GM18870 (cell line): ENCODE measurements around the gene KRT14.
"Not testable (repeated sequence)": the region's sequence is repeated elsewhere in the genome, so short reads cannot be mapped to it uniquely, and the experiment has no call there.

Experiments
- ATAC-seq: cut with Tn5 transposase; IDR thresholded peaks from one replicate; pipeline ENCODE4 v1.9.1; 2021; ENCODE audit warnings: moderate library complexity; ENCODE audit not compliant: unreplicated experiment

KRT14 gene

DNA sequence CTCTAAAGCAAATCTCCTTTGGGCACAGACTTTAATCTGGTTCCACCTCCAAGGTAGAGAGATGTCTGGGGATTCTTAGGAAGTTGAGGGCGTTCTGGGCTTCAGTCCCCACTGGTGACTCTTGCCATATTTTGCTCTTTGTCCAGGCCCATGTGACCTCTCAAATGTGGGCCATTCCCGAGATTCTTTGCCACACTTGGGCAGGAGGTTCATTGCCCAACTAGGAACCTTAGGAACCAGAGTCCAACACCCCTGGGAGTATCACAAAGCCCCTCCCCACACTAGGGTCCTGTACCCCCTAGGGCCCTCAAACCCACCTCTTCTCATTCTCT, 6.5 kb downstream of the KRT14 start:
- no peak for ATAC-seq

DNA sequence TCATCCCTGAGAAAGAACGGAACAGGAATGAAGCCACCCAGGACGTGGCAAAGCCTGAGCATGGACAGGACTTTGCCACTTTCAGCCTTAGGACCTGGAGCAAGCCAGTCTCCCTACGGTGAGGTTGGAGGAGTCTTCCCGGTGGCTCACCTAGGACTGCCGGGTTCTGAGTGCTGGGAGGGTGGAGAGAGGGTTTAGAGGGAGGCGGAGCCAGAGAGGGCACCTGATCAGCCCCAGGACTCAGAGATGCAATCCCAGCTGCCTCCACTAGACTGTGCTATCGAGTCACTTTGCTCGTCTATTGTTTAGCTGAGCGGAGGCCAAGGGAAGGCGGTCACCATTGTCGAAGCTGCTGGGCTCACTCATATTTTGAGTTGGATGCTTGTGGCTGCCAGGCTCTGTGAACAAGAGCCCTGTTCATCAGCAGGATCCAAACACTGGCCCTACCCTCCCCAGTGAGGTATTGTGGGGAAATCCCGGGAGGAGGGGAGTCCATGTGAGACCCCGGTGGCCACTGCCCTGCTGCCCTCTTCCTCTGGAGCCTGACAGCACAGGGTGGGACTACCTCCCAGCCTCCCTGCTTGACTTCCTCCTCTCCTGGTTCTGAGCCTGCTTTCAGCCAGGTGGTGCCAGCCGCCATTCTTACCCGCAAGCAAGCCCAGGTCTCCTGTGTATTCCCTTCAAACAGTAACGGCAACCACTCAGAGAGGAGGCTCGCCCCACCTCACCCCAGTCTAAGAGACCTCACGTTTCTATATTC, 7.0 kb downstream of the KRT14 start:
- ATAC-seq, result no peak

DNA sequence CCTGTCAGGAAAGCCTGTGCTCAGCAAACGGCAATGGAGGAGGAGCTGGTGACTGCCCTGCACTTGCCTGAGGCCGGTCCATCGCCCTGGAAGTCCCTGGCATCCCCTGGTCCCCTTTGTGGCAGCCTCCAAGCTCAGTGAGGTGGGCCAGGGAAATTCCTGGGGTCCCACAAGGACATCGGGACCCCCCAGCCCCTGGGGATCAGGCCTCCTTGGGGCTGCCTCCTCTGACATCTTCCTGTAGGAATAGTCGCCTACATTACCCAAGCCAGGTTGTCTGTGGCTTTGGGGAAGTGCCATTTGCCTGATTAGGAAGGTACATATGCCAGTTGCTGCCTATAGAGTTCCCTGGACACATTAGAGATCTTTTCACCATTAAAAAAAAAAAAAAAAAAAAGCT, 7.7 kb downstream of the KRT14 start:
- ATAC-seq, result no peak

DNA sequence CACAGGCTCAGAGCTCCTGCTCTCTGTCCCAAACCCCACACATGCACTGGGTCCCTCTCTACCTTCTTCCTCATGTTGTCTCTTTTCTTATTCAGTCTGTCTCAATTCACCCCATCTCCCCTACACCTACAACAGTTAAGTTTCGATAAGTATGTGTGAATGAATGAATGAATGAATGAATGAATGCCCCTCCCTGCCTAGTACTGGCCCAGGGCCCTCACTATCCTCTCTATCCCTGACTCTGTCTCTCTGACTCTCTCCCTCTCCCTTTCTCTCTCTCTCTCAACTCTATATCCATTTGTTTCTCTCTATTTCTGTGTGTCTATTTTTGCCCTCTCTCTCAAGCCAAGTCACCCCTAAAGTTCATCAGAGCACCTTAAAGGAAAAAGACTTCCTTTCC, 8.2 kb downstream of the KRT14 start:
- ATAC-seq, result no peak

DNA sequence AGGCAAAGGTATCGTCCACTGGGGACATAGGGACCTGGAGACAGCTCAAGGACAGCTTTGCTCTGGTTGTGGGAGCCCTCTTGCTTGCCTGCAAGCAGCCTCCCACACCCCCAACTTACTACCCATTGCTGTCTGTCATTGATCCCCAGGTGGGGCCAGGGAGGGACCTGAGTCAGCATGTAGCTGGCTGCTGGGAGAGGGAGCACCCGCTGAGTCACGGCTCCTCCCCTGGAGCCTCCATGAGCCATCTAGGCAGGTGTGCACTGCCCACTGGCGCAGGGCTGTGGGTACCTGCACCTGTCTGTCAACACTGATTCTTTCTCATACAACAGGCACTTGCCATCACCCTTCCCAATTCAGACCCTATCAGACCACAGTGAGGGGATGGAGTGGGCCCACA, 10.0 kb downstream of the KRT14 start:
- not testable (repeated sequence) for ATAC-seq

DNA sequence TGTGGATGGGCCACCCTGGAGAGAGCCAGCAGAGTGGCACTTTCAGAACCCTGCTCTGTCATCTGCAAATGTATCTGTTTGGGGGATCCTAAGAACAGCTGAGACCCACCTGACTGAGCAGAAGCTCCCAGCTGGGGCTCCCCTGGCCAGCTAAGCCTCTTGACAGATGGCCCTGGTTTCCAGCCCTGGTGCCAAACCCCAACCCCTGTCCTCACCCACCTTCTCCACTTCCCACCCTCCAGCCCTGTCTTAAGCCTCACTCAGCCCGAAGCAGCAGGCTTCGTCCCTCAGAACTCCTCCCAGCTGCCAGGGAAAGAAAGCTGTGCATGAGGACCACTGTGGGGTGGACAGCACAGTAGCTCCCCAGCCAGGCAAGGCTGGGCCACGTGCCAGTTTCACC, 11.4 kb downstream of the KRT14 start:
- ATAC-seq, result no peak

DNA sequence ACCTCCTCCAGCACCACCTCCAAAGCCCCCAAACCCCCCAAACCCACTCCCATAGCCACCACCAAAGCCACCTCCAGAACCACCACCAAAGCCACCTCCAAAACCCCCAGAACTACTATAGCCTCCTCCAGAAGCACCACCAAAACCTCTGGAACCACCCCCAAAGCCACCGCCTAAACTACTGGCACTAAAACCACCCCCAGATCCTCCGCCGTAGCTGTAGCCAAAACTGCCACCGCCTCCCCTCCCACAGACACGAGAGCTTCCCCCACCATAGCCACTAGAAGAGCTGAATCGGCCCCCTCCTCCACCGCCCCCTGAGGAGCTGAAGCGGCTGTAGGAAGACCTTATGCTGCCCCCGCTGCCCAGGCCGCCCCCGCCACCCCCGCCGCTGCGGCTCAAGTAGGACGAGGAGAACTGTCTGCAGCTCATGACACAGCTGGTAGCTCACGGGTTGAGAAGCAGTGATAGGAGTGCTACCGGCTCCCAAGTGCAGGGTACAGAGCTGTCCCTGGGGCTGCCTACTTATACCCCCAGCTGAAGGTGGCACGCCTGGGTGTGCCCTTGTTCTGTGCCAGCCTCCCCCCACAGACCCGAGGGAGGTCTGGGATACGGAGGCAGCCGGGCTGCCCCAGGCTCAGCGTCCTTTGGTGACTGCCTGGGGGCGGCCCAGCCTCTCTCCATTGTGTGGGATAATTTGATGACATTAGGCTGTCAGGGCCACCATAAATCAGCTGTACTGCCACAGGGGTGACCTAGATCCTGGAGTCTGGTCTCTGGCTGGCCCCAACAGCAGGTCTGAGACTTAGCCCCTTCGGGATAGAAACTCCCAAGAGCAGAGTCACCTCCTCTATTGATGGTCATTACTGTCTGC, 14.9 kb downstream of the KRT14 start, which contains the start of gene KRT9:
TSS of gene KRT9 (minus strand) at position 499 of the 874 bp plus-strand sequence. CDS start at position 432, 67 bp downstream.
- ATAC-seq, result no peak

DNA sequence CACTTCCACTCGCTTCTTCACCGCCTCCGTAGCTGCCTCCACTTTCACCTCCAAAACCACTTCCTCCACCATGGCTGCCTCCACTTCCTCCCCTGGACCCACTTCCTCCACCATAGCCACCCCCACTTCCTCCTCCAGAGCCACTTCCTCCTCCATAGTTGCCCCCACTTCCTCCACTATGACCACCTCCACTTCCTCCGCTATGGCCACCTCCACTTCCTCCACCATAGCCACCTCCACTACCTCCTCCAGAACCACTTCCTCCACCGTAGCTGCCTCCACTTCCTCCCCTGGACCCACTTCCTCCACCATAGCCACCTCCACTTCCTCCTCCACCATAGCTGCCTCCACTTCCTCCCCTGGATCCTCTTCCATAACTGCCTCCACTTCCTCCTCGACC, 19.4 kb downstream of the KRT14 start:
- ATAC-seq, result no peak

DNA sequence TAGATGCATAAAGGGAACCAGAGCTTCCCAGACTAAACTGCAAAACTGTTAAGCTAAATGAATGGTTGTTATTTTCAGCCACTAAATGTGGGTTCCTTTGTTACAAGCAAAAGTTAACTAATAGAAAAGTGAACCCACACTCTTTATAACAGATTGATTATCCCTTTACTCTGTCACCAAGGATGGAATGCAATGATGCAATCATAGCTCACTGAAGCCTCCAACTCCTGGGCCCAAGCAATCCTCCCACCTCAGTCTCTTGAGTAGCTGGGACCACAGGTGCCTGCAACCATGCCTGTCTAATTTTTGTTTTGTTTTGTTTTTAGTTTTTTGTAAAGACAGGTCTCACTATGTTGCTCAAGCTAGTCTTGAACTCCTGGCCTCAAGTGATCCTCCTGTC, 21.4 kb downstream of the KRT14 start:
- ATAC-seq, result no peak

DNA sequence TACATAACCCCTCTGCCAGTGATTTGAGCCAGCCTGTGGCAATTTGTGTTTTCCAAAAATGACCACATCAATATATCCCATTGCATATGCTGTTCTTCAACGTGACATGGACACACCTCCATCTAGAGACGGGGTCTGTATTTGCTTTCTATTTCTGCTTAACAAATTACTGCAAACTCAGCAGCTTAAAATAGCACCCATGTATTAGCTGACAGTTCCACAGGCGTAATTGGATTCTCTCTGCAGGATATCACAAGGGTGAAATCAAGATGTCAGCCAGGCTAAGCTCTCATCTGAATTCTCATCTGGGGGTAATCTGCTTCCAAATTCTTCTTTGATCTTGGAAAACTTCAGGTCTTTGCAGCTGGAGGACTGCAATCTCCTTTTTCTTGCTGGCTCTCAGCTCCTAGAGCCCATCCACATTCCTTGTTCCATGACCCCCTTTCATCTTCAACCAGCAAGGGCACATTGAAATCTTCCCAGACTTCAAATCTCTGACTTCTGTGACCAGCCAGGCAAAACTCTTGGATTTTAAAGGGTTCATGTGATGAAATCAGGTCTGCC, 23.0 kb downstream of the KRT14 start:
- no peak for ATAC-seq

DNA sequence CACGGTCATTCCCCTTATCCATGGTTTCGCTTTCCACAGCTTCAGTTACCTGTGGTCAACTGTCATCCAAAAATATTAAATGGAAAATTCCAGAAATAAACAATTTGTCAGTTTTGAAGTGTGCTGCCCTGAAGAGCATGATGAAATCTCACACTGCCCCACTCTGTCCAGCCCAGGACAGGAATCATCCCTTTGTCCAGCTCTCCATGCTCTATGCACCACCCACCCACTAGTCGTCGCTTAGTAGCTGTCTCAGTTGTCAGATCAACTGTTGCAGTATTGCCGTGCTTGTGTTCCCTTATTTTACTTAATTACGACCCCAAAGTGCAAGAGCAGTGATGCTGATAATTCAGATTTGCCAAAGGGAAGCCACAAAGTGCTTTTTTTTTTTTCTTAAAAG, 25.1 kb downstream of the KRT14 start:
- no peak for ATAC-seq

DNA sequence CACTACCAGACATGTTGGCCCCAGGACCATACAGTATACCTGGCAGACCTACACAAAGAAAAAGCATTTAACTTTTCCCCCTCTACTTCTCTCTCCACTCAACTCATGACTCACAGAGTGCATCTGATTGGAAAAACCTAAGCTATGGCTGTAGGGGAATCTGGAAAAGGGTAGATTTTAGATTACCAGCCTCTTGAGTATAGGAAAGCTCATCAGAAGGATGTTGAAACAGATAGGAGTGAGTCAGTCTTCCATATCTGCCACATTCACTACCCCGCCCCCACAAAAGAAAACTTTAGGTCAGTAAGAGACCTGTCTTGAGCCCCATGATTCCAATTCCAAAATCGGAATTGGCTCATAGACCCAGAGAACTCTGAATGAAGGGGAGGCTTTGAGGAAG, 27.1 kb downstream of the KRT14 start:
- no peak for ATAC-seq

DNA sequence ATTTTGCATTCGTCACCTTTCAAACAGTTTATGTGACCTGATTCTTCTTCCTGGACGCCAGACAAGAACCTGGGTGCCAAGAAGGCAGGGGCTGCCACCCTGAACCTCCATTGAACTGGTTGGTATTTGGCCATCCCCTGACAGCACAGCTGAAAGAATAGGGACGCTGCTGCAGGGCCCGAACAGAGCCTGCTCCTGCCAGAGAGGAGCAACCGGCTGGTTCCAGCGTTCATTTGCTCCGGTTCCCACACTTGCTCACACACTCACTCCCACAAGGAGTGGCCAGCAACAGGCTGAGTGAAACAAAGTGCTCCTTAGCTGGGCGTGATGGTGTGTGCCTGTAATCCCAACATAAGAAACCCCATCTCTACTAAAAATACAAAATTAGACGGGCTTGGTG, 29.8 kb downstream of the KRT14 start:
- ATAC-seq, result no peak

DNA sequence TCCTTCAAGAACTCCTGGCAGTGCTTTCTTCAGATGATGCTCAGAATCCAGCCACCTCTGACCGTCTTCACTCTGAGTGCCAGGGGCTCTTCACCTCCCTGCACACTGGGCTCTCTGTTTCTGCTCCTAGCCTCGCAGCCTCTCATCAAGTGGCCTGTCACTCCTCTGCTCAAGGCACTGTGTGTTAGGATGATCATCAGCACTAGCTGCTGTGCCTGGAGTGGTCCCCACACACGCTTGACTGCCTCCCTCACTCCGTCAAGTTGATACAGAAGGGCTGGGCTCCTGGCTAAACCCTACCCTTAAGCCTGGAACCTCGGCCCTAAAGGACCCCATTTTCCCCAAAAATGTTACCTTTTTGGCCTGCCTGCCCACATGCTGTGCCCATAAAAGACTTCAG, 30.4 kb downstream of the KRT14 start:
- no peak for ATAC-seq

DNA sequence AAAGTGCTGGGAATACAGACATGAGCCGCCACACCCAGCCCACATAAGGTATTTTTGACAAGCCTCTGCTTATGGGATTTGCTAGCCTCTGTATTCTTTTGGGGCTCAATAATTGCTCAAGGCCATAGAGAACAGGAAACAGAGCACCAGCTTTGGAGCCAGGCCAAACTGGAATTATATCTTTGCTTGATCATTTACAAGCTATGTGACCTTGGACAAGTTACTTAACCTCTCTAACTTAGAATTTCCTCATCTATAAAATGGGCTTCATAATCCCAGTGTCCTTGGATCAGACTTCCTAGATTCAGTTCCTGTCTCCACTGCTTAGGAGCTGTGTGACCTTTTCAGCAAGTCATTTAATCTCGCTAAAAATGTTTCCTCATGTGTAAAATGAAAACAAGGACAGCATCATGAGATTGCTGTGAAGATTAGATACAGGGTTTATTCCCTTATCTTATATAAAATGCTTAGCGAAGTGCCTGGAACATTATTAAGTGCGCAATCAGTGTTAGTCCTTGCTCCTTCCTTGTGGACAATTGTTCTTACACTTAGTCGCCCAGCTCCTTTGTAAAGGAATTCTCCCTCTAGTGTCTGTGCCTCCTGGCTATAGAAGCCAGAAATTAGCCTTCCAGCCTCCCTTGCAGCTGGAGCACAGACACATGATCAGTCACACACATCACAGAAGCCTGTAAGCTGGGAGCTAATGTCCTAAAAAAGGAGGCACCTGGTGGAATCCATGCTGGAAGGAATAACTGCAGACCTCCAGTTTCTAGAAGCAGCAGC, 31.4 kb downstream of the KRT14 start:
- ATAC-seq, result no peak

DNA sequence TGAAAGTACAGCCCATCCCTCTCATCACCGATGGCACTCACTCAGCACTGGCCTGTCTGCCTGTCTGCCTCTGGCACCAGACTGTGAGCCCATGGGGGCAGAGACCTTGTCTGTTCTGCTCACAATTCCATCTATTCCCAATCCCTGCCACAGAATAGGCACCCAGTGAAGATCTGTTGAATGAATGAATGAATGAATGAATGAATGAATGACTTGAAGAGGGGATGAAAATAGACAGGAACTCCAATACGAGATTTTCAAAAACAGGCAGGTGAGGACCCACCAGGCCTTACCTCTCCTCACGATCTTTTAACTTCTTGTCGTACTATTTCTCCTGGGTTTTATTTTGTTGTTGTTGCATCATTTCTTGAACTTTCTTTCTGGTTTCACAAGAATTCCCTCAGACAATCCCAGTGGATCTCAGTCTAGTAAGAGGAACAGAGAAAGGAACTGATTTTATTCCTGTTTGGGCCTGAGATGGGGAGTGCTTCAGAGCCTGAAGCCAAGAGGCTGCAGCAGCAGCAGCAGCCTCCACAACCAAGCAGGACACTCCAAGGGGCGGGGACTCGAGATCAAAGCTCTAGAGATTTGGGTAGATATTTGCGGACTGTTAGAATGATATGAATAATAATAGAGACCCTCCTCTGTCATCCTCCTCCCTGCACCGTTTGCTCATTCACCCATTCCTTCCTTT, 32.6 kb downstream of the KRT14 start:
- ATAC-seq, result no peak

DNA sequence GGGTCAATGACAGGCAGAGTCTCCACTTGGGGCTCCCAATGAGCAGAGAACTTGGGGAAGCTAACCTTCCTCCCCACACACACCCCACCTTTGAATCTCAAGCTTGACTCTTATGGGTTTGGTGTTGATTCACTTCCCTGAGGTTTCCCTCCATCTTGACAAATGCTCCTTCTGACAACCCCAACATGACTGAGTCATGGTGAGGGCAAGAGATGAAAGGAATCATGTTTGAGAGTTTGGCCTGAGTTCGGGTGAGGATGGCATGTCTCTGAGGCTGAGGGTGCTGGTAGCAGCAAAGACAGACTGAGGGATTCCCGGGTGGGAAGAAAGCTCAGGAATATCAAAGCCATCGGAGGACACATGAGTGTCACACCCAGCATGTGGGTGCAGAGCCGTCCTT, 33.5 kb downstream of the KRT14 start:
- ATAC-seq, result no peak

DNA sequence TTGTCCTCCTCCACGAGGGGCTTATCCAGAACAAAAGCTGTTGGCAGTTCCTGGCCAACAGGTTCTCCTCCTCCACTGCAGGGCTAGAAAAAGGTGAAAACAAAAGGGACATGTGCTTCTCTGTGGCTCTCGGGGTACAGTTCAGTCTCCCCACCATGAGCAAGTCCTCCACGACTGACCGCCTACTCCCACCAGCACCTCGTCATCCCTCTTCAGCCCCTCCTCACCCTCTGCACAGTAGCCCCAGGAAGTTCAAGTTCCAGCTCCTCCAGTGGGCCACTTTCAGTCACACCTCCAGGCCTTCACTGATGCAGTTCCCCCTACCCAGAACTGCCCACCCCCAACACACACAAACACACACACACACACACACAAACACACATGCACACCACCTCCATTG, 34.2 kb downstream of the KRT14 start:
- no peak for ATAC-seq

DNA sequence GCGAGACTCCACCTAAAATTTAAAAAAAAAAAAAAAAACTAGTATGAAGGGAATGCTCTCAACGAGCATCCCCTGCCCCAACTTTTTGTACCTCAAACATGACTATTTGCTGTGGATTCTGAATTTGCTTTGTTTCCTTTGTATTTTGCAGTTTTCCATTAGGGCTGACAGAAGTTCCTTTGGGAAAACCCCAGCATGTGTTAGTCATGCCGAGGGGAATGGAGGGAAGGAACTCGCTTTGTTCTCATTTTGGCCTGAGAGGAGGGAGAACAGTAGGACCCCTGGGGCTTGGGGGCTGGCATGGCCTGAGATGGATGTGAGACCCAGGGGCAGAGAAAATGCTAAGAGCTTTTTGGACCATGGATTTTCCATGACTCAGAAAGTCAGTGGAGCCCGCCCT, 35.3 kb downstream of the KRT14 start:
- ATAC-seq, result no peak

DNA sequence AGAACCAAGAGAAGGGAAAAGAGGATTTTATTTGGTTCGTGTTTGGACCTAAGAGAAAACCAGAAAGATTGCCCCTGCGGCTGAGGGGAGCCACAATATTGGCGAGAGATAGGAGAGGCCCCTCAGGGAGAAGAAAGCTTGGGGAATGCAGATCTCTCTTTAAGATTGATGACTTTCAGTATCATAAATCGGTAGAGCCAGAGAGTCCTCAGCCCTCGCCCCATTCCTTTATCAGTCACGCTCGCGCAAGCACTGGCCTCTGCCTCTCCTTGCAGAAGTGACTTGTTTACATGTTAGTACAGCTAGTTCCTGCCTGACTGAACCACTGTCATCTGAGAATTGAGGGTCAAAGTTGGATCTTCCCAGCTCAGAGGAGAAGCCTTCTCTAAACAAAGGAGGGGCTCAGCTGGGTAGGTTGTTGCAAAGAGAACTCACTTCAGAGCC, 37.1 kb downstream of the KRT14 start:
- ATAC-seq, result no peak
